IPS-20b (cell line): ENCODE measurements around the gene GPATCH8.
A peak's percentile ranks its signal among the peaks of the same experiment; 100 is the strongest.

ENCODE experiments used
- H3K27ac ChIP-seq: one replicate; pipeline ENCODE4 v1.5.1; 2013; ENCODE audit warnings: low read length
- H3K27me3 ChIP-seq: 2 replicates; pipeline ENCODE4 v1.6.1; 2013; ENCODE audit warnings: mild to moderate bottlenecking, low read length, inconsistent platforms; ENCODE audit not compliant: insufficient read depth
- H3K36me3 ChIP-seq: 2 replicates; pipeline ENCODE4 v1.6.1; 2013; ENCODE audit warnings: low read depth, mild to moderate bottlenecking, inconsistent platforms, low read length, moderate library complexity; ENCODE audit not compliant: insufficient read depth
- H3K4me1 ChIP-seq: 2 replicates; pipeline ENCODE4 v1.6.1; 2013; ENCODE audit warnings: mild to moderate bottlenecking, control low read depth, inconsistent platforms, low read length, moderate library complexity; ENCODE audit not compliant: insufficient read depth
- H3K4me3 ChIP-seq: 2 replicates; pipeline ENCODE4 v1.5.1; 2013; ENCODE audit warnings: mild to moderate bottlenecking, low read length, inconsistent platforms
- H3K9ac ChIP-seq: 2 replicates; pipeline ENCODE4 v1.6.1; 2013; ENCODE audit warnings: low read depth, mild to moderate bottlenecking, inconsistent platforms, low read length, moderate library complexity
- H3K9me3 ChIP-seq: 2 replicates; pipeline ENCODE4 v1.6.1; 2013; ENCODE audit warnings: mild to moderate bottlenecking, low read depth, low read length, inconsistent platforms; ENCODE audit not compliant: insufficient read depth

Gene GPATCH8

GRCh38 chr17:44389281-44389680, 113.9 kb downstream of the GPATCH8 start, which contains the start of gene ITGA2B:
Gene ITGA2B, minus strand, starts transcription at chr17:44389649. Its CDS starts 176 bp downstream, at chr17:44389473.
- Histone ChIP-seq H3K27me3 (peaks cover 26% of the 10 kb centered on the region), H3K4me1 (0 out of 2 replicates have a peak, but pooled peaks cover 3% of the 10 kb centered on the region), H3K9ac (no peak within 1 kb of the TSS), H3K4me3 (no peak within 1 kb of the TSS), H3K36me3 (no peaks in the 10 kb centered on the region), H3K27ac (no peak within 1 kb of the TSS), H3K9me3 (no peaks in the 10 kb centered on the region)

GRCh38 chr17:44387804-44388203, 115.4 kb downstream of the GPATCH8 start:
- Histone ChIP-seq H3K9me3 (no peaks in the 10 kb centered on the region), H3K36me3 (no peaks in the 10 kb centered on the region), H3K9ac (no peak overlapping the region), H3K4me3 (no peak overlapping the region), H3K27ac (no peak overlapping the region), H3K4me1 (0 out of 2 replicates have a peak, but pooled peaks cover 3% of the 10 kb centered on the region), H3K27me3 (peaks cover 41% of the 10 kb centered on the region)

- Histone ChIP-seq H3K36me3 (no peaks in the 10 kb centered on the region), H3K27ac (no peak overlapping the region), H3K9ac (no peak overlapping the region), H3K9me3 (no peaks in the 10 kb centered on the region), H3K4me1 (0 out of 2 replicates have a peak, but pooled peaks cover 3% of the 10 kb centered on the region), H3K4me3 (peak overlapping the region; percentile 72; the same call in 1 of the 2 replicates), H3K27me3 (peaks cover 50% of the 10 kb centered on the region)
Observed at GRCh38 chr17:44386182-44386525, 117.1 kb downstream of the GPATCH8 start.

- Histone ChIP-seq H3K9me3 (no peaks in the 10 kb centered on the region), H3K27me3 (peaks cover 50% of the 10 kb centered on the region), H3K4me3 (peak overlapping the region; percentile 72), H3K27ac (no peak overlapping the region), H3K9ac (peak overlapping the region; percentile 48; the same call in 1 of the 2 replicates), H3K36me3 (no peaks in the 10 kb centered on the region), H3K4me1 (0 out of 2 replicates have a peak, but pooled peaks cover 3% of the 10 kb centered on the region)
Observed at GRCh38 chr17:44385287-44386181, 117.7 kb downstream of the GPATCH8 start.

GRCh38 chr17:44384823-44385286, 118.4 kb downstream of the GPATCH8 start:
- 0 out of 2 replicates have a peak, but pooled peaks cover 3% of the 10 kb centered on the region for H3K4me1 ChIP-seq
- H3K9me3 ChIP-seq = no peaks in the 10 kb centered on the region
- H3K4me3 ChIP-seq = peak overlapping the region; percentile 72
- H3K27ac ChIP-seq = no peak overlapping the region
- H3K27me3 ChIP-seq = peaks cover 50% of the 10 kb centered on the region
- H3K9ac ChIP-seq = peak overlapping the region; percentile 48; the same call in 1 of the 2 replicates
- no peaks in the 10 kb centered on the region for H3K36me3 ChIP-seq

- Histone ChIP-seq H3K27ac (no peak overlapping the region), H3K36me3 (no peaks in the 10 kb centered on the region), H3K4me3 (peak overlapping the region; percentile 72), H3K9me3 (no peaks in the 10 kb centered on the region), H3K27me3 (peaks cover 50% of the 10 kb centered on the region), H3K4me1 (0 out of 2 replicates have a peak, but pooled peaks cover 3% of the 10 kb centered on the region), H3K9ac (peak overlapping the region; percentile 48; the same call in 1 of the 2 replicates)
Observed at GRCh38 chr17:44384281-44384822, 118.9 kb downstream of the GPATCH8 start.

- no peak overlapping the region for H3K9ac ChIP-seq
- H3K36me3 ChIP-seq = no peaks in the 10 kb centered on the region
- H3K4me3 ChIP-seq = no peak overlapping the region
- H3K27ac ChIP-seq = no peak overlapping the region
- H3K9me3 ChIP-seq = no peaks in the 10 kb centered on the region
- H3K27me3 ChIP-seq = peaks cover 50% of the 10 kb centered on the region
- 0 out of 2 replicates have a peak, but pooled peaks cover 3% of the 10 kb centered on the region for H3K4me1 ChIP-seq
Observed at GRCh38 chr17:44383861-44384260, 119.3 kb downstream of the GPATCH8 start.

- Histone ChIP-seq H3K4me1 (0 out of 2 replicates have a peak, but pooled peaks cover 3% of the 10 kb centered on the region), H3K9ac (no peak overlapping the region), H3K9me3 (no peaks in the 10 kb centered on the region), H3K27ac (no peak overlapping the region), H3K27me3 (peaks cover 50% of the 10 kb centered on the region), H3K36me3 (no peaks in the 10 kb centered on the region), H3K4me3 (no peak overlapping the region)
Observed at GRCh38 chr17:44383363-44383762, 119.8 kb downstream of the GPATCH8 start.

GRCh38 chr17:44382917-44383316, 120.3 kb downstream of the GPATCH8 start:
- peaks cover 50% of the 10 kb centered on the region for H3K27me3 ChIP-seq

GRCh38 chr17:44381810-44382305, 121.3 kb downstream of the GPATCH8 start:
- peaks cover 48% of the 10 kb centered on the region for H3K27me3 ChIP-seq

More at GRCh38 chr17:44382917-44383316, 120.3 kb downstream of the GPATCH8 start:
- Histone ChIP-seq H3K4me3 (no peak overlapping the region), H3K9me3 (no peaks in the 10 kb centered on the region), H3K27ac (no peak overlapping the region), H3K9ac (no peak overlapping the region), H3K4me1 (0 out of 2 replicates have a peak, but pooled peaks cover 3% of the 10 kb centered on the region), H3K36me3 (no peaks in the 10 kb centered on the region)

GRCh38 chr17:44380767-44381166, 122.4 kb downstream of the GPATCH8 start:
- Histone ChIP-seq H3K27ac (no peak overlapping the region), H3K9ac (no peak overlapping the region), H3K27me3 (peaks cover 37% of the 10 kb centered on the region), H3K9me3 (no peaks in the 10 kb centered on the region), H3K4me1 (0 out of 2 replicates have a peak, but pooled peaks cover 3% of the 10 kb centered on the region), H3K4me3 (no peak overlapping the region), H3K36me3 (no peaks in the 10 kb centered on the region)

More at GRCh38 chr17:44381810-44382305, 121.3 kb downstream of the GPATCH8 start:
- Histone ChIP-seq H3K9me3 (no peaks in the 10 kb centered on the region), H3K27ac (no peak overlapping the region), H3K4me1 (0 out of 2 replicates have a peak, but pooled peaks cover 3% of the 10 kb centered on the region), H3K9ac (no peak overlapping the region), H3K36me3 (no peaks in the 10 kb centered on the region), H3K4me3 (no peak overlapping the region)
